GM19324 (cell line): ENCODE data around the gene VPS18.
A peak's percentile ranks its signal among the peaks of the same experiment; 100 is the strongest.
"Not testable (repeated sequence)": the region's sequence is repeated elsewhere in the genome, so short reads cannot be mapped to it uniquely, and the experiment has no call there.

Source experiments
- ATAC-seq: cut with Tn5 transposase; IDR thresholded peaks from one replicate; pipeline ENCODE4 v1.9.1; 2021; ENCODE audit warnings: mild to moderate bottlenecking, moderate library complexity; ENCODE audit not compliant: unreplicated experiment, low FRiP score

VPS18 gene, protein sequence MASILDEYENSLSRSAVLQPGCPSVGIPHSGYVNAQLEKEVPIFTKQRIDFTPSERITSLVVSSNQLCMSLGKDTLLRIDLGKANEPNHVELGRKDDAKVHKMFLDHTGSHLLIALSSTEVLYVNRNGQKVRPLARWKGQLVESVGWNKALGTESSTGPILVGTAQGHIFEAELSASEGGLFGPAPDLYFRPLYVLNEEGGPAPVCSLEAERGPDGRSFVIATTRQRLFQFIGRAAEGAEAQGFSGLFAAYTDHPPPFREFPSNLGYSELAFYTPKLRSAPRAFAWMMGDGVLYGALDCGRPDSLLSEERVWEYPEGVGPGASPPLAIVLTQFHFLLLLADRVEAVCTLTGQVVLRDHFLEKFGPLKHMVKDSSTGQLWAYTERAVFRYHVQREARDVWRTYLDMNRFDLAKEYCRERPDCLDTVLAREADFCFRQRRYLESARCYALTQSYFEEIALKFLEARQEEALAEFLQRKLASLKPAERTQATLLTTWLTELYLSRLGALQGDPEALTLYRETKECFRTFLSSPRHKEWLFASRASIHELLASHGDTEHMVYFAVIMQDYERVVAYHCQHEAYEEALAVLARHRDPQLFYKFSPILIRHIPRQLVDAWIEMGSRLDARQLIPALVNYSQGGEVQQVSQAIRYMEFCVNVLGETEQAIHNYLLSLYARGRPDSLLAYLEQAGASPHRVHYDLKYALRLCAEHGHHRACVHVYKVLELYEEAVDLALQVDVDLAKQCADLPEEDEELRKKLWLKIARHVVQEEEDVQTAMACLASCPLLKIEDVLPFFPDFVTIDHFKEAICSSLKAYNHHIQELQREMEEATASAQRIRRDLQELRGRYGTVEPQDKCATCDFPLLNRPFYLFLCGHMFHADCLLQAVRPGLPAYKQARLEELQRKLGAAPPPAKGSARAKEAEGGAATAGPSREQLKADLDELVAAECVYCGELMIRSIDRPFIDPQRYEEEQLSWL

DNA sequence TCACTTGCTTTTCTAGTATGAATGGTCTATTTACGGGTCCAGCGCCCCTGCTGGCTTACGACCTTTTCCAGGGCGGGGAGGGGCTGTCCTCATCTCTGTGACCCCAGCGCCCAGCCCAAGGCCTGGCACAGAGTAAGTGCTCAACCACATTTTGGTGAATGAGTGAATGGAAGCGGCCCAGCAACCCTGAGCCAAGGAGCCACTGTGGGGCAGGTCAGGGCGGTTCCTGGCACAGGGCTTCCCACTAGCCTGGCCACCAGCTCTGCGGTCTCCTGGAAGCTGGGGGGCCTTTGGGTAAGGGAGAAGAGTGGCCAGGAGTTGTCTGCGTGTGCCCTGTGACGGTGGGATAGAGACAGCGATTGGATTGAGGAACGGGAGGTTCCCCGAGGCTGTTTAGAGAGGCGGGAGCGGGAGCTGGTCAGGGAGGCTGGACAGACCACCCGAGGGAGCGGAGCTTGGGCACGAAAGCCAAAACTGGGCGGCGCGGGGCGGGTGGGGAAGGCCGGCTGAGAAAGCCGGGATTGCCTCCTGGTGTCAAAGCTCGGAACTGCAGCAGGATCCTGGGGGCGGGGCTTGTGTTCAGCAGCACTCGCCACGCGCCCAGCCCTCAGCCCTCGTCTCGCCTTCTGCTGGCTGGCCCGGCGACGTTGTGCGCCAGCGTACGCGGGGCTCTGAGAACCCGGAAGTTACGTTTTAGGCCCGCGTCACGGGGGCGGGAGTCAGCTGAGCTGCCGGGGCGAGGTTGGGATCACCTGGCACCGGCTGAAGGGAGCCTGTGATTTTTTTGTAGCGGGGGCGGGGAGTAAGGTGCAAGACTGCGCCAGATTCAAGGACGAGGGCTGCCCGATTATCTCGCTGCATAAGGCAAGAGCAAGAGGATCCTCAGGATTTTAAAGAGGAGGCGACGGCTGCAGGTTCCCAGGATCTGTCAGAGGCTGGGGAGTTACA is at the start of gene VPS18:
Gene VPS18, plus strand, starts transcription at position 718 of the 948 bp plus-strand sequence. CDS start 319 bp downstream, outside the sequence.
- peak; percentile 90 for ATAC-seq

- ATAC-seq, result no peak
Measured at GRCh38 chr15:40844696-40845030, 49.6 kb upstream of the VPS18 start.

DNA sequence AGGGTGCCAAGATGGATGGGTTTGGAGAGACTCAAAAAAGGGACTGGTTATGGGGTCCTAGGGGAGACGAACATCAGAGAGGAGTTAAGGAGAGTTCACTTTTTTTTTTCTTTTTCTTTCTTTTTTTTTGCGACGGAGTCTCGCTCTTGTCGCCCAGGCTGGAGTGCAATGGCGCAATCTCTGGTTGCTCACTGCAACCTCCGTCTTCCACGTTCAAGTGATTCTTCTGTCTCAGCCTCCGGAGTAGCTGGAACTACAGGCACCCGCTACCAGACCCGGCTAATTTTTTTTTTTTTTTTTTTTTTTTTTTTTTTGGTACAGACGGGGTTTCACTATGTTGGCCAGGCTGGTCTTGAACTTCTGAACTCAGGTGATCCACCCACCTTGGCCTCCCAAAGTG is 49.2 kb upstream of the VPS18 start:
- ATAC-seq, result no peak

- ATAC-seq, result no peak
Measured at GRCh38 chr15:40845511-40846284, 48.6 kb upstream of the VPS18 start.

DNA sequence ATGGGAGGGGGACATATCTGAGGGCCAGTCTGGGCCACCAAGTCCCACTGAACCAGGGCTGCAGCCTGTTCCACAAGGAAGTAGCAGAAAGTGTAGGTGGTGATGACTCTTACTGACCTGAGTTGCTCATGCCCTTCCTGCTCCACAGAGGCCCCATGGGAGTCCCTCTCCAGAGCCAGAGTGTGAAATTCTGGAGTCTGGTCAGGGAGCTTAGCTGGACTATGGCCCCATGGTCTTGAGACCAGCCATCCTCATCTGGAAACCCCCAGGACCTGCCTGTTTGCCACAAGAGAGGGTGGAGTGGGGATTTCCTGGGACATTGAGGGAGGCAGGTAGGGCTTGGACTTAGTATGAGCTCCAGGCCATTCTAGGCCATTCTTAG is 47.4 kb upstream of the VPS18 start:
- peak; percentile 14 for ATAC-seq

GRCh38 chr15:40847223-40847961 is 46.9 kb upstream of the VPS18 start:
- peak; percentile 70 for ATAC-seq

DNA sequence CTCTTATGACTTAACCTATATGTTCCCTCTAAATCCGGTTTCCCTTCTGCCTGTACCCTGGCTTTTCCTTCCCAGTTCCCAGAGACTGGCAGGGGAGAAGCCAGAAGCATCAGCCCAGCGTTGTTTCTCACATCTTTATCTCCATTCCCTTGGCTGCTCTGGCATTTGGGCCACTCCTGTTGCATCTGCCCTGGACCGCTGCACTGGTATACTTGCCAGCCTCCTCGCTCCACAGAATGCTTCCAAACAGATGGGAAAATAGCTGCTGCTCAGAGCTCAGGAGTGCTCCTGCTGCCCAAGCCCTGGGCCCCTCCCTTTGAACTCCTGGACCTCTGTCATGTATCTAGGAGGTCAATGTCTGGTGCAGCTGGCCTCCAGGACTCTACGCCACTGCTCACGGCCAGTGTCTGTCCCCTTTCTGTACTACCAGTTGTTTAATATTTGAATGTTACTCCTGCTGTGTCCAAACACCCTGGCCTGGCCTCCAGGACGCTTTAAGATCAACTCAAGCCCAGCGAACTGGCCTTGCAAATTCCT is 43.6 kb upstream of the VPS18 start:
- no peak for ATAC-seq

GRCh38 chr15:40852529-40852928 is 41.7 kb upstream of the VPS18 start:
- no peak for ATAC-seq

GRCh38 chr15:40853241-40853890 is 40.9 kb upstream of the VPS18 start:
- ATAC-seq, result no peak

- no peak for ATAC-seq
Measured at GRCh38 chr15:40854161-40854560, 40.1 kb upstream of the VPS18 start.

DNA sequence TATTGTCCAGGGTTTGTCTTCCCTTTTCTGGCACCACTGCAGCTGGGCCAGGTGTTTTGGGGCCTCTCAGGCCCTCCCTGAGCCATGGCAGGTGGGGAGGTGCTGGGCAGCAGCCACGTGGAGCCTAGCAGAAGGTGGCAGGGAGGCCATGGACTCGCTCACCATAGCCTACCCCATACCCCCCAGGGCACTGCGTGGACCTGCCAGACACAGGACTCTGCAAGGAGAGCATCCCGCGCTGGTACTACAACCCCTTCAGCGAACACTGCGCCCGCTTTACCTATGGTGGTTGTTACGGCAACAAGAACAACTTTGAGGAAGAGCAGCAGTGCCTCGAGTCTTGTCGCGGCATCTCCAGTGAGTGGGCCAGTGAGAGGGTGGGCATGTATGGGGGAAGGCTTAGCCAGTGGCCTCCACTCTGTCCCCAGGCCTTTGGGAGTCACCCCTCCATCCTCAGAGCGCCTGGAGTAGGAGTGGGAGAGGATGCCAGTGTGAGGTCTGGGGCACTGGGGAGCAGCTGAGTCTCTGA is 38.5 kb upstream of the VPS18 start:
- no peak for ATAC-seq

- ATAC-seq, result no peak
Measured at GRCh38 chr15:40856746-40857145, 37.5 kb upstream of the VPS18 start.

GRCh38 chr15:40857601-40858341 is 36.5 kb upstream of the VPS18 start:
- ATAC-seq, result no peak

GRCh38 chr15:40858706-40859105 is 35.5 kb upstream of the VPS18 start:
- ATAC-seq, result no peak

- no peak for ATAC-seq
Measured at GRCh38 chr15:40859206-40859851, 34.9 kb upstream of the VPS18 start.

DNA sequence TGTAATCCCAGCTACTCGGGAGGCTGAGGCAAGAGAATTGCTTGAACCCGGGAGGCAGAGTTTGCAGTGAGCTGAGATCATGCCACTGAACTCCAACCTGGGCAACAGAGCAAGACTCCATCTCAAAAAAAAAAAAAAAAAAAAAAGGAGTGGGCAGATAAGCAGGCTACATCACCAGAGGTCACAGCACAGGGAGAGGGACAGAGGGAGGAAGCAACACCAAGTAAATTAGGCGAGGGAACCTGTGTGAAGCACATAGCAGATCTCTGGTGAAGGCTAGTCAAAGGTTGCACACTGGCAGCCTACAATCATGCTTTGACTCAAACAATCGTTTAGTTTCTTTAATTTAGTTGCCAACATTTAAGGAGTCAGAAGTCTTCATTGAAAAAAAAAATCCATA is 33.1 kb upstream of the VPS18 start:
- not testable (repeated sequence) for ATAC-seq
